H9 (cell line): Measurements from ENCODE around the gene ADARB2. TPM values are rescaled to one million over a fixed set of nuclear protein-coding genes. Genes with fewer than 3 reads are reported as not detected.

Source experiments
- DNase-seq: peaks from one replicate; pipeline ENCODE4 v3.0.0-alpha.2; 2017
- H2AFZ ChIP-seq: one replicate; pipeline ENCODE4 v1.6.1; 2013; ENCODE audit warnings: mild to moderate bottlenecking, low read length, control low read depth, moderate library complexity
- H2AK5ac ChIP-seq: 2 replicates; pipeline ENCODE4 v1.6.1; 2013; ENCODE audit warnings: low read length, control low read depth, mixed read lengths; ENCODE audit not compliant: insufficient read length
- H2BK120ac ChIP-seq: one replicate; pipeline ENCODE4 v1.6.1; 2013; ENCODE audit warnings: low read depth, mild to moderate bottlenecking, low read length, control low read depth, inconsistent platforms; ENCODE audit not compliant: poor library complexity, severe bottlenecking
- H2BK12ac ChIP-seq: 2 replicates; pipeline ENCODE4 v1.6.1; 2013; ENCODE audit warnings: low read length, control low read depth, mixed read lengths, low read depth; ENCODE audit not compliant: insufficient read length
- H2BK15ac ChIP-seq: 2 replicates; pipeline ENCODE4 v1.6.1; 2013; ENCODE audit warnings: low read depth, low read length, control low read depth
- H2BK20ac ChIP-seq: one replicate; pipeline ENCODE4 v1.6.1; 2013; ENCODE audit warnings: low read depth, mild to moderate bottlenecking, low read length, control low read depth, inconsistent platforms; ENCODE audit not compliant: poor library complexity, severe bottlenecking
- H2BK5ac ChIP-seq: 2 replicates; pipeline ENCODE4 v1.6.1; 2013; ENCODE audit warnings: low read length, control low read depth, mixed read lengths; ENCODE audit not compliant: insufficient read length
- H3K14ac ChIP-seq: 2 replicates; pipeline ENCODE4 v1.6.1; 2013; ENCODE audit warnings: low read length, control low read depth; ENCODE audit not compliant: insufficient read depth
- H3K18ac ChIP-seq: 2 replicates; pipeline ENCODE4 v1.6.1; 2013; ENCODE audit warnings: low read depth, mild to moderate bottlenecking, mixed read lengths, low read length, control low read depth; ENCODE audit not compliant: insufficient read length
- H3K23ac ChIP-seq: 2 replicates; pipeline ENCODE4 v1.6.1; 2013; ENCODE audit warnings: low read length, control low read depth, mixed read lengths, low read depth; ENCODE audit not compliant: insufficient read length
- H3K23me2 ChIP-seq: 2 replicates; pipeline ENCODE4 v1.6.1; 2013; ENCODE audit warnings: low read depth, mild to moderate bottlenecking, mixed read lengths, low read length, control low read depth; ENCODE audit not compliant: insufficient read length, poor library complexity, severe bottlenecking
- H3K27ac ChIP-seq: 2 replicates; pipeline ENCODE4 v1.5.1; 2013; ENCODE audit warnings: low read length, control low read depth, mixed read lengths, low read depth; ENCODE audit not compliant: insufficient read length
- H3K27me3 ChIP-seq: 2 replicates; pipeline ENCODE4 v1.6.1; 2013; ENCODE audit warnings: low read length, control low read depth, inconsistent platforms; ENCODE audit not compliant: insufficient read depth
- H3K4ac ChIP-seq: 2 replicates; pipeline ENCODE4 v1.6.1; 2013; ENCODE audit warnings: low read depth, mild to moderate bottlenecking, control low read depth, inconsistent platforms, low read length, moderate library complexity
- H3K4me1 ChIP-seq: 2 replicates; pipeline ENCODE4 v1.6.1; 2013; ENCODE audit warnings: low read length, control low read depth, inconsistent platforms; ENCODE audit not compliant: insufficient read depth
- H3K4me2 ChIP-seq: 2 replicates; pipeline ENCODE4 v1.6.1; 2013; ENCODE audit warnings: low read length, control low read depth, mixed read lengths; ENCODE audit not compliant: insufficient read length, insufficient read depth
- H3K56ac ChIP-seq: 2 replicates; pipeline ENCODE4 v1.6.1; 2013; ENCODE audit warnings: low read depth, mild to moderate bottlenecking, mixed read lengths, low read length, control low read depth; ENCODE audit not compliant: insufficient read length
- H3K79me1 ChIP-seq: 2 replicates; pipeline ENCODE4 v1.6.1; 2013; ENCODE audit warnings: low read depth, mild to moderate bottlenecking, moderate library complexity, low read length, control low read depth, inconsistent platforms; ENCODE audit not compliant: insufficient read depth, poor library complexity, severe bottlenecking
- H3K79me2 ChIP-seq: 2 replicates; pipeline ENCODE4 v1.6.1; 2013; ENCODE audit warnings: low read length, control low read depth, inconsistent platforms; ENCODE audit not compliant: insufficient read depth
- H3K9ac ChIP-seq: 2 replicates; pipeline ENCODE4 v1.6.1; 2013; ENCODE audit warnings: low read length, control low read depth, mixed read lengths; ENCODE audit not compliant: insufficient read length; ENCODE audit errors: extremely low read depth
- H3K9me3 ChIP-seq: one replicate; pipeline ENCODE4 v1.6.1; 2013; ENCODE audit warnings: low read depth, low read length, inconsistent platforms; ENCODE audit not compliant: control insufficient read depth
- H3T11ph ChIP-seq: one replicate; pipeline ENCODE4 v1.6.1; 2013; ENCODE audit warnings: mild to moderate bottlenecking, low read length, control low read depth, inconsistent platforms
- H4K20me1 ChIP-seq: one replicate; pipeline ENCODE4 v1.6.1; 2013; ENCODE audit not compliant: control insufficient read depth, insufficient read length, insufficient read depth
- H4K5ac ChIP-seq: 2 replicates; pipeline ENCODE4 v1.6.1; 2013; ENCODE audit warnings: low read depth, mild to moderate bottlenecking, mixed read lengths, low read length, control low read depth; ENCODE audit not compliant: insufficient read length
- H4K8ac ChIP-seq: replicated peaks from 2 replicates; pipeline ENCODE4 v1.6.1; 2013; ENCODE audit warnings: low read length, control low read depth, mixed read lengths, low read depth; ENCODE audit not compliant: insufficient read length
- H4K91ac ChIP-seq: 2 replicates; pipeline ENCODE4 v1.6.1; 2013; ENCODE audit warnings: low read depth, mild to moderate bottlenecking, moderate library complexity, mixed read lengths, low read length, control low read depth; ENCODE audit not compliant: insufficient read length
- H3K27ac Mint-ChIP-seq, 3 experiments: 2 replicates in 2 of 3; 3 replicates in 1 of 3; pipeline ENCODE4 v1.8.0; 2020 to 2021; ENCODE audit warnings: mixed read lengths in 3 of 3, mild to moderate bottlenecking in 1 of 3, moderate library complexity in 1 of 3
- H3K27me3 Mint-ChIP-seq: 2 replicates; pipeline ENCODE4 v1.8.0; 2021; ENCODE audit warnings: low read depth, mild to moderate bottlenecking, moderate library complexity, mixed read lengths
- H3K36me3 Mint-ChIP-seq, 3 experiments: 2 replicates in 2 of 3; 3 replicates in 1 of 3; pipeline ENCODE4 v1.8.0; 2020 to 2021; ENCODE audit warnings: low read depth in 3 of 3, mixed read lengths in 3 of 3; ENCODE audit not compliant: insufficient read depth in 1 of 3
- H3K4me1 Mint-ChIP-seq, 2 experiments: 2 replicates each; pipeline ENCODE4 v1.8.0; 2020; ENCODE audit warnings: mixed read lengths in 2 of 2
- H3K4me3 Mint-ChIP-seq, 2 experiments: 2 replicates in 1 of 2; 3 replicates in 1 of 2; pipeline ENCODE4 v1.8.0; 2020 to 2021; ENCODE audit warnings: mild to moderate bottlenecking in 2 of 2, mixed read lengths in 2 of 2, moderate library complexity in 1 of 2
- H3K9me3 Mint-ChIP-seq, 2 experiments: 2 replicates in 1 of 2; 3 replicates in 1 of 2; pipeline ENCODE4 v1.8.0; 2020; ENCODE audit warnings: mild to moderate bottlenecking in 2 of 2, mixed read lengths in 2 of 2, moderate library complexity in 1 of 2
- CTCF ChIP-seq: fragments of 200-600 bp; sonication (generic); conservative IDR thresholded peaks from 3 replicates; pipeline ENCODE4 v1.8.0; 2021; ENCODE audit warnings: antibody characterized with exemption, mild to moderate bottlenecking
- WGBS: extraction: QIAGEN DNeasy Blood & Tissue Kit; methylation state at CpG from one replicate; pipeline ENCODE4 v1.1.7; 2013; ENCODE audit warnings: missing lambda C conversion rate, low lambda C conversion rate, mixed read lengths; ENCODE audit not compliant: insufficient read length; ENCODE audit errors: extremely low coverage; 5-methylcytosine and 5-hydroxymethylcytosine counted together
- total RNA-seq: library from RNA; stranded (reverse); gene quantifications from 2 replicates; pipeline ENCODE4 v1.2.1, GENCODE V29; 2021

Gene ADARB2
- total RNA-seq, 1 experiment from 2014 or later: 0.87 TPM

DNA sequence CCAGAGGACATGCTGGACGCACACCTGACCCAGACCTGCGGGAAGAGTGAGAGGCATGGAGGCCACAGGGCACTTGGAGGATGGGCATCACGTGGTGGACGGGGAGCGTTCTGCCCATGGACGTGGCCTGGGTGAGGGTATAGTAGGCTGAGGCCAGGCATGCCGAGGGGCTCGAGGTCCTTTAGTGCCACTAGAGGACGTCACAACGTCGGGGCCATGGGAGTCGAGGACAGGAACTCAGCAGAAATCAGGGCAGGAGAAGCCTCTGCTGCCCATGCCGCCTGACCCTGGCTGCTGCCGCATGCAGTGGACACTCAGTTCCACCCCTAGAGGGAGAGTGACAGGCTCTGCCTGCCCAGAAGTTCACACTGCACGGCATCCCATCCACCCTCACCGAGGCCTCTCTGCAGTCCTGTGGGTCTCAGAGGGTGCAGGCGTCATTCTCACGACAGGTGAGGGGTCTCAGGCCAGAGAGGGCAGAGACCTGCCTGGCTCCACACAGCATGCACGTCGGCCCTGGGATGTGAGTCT lies 198.7 kb downstream of the ADARB2 start:
- Mint-ChIP-seq H3K27me3 (no peaks in the 10 kb centered on the region), H3K27ac (no peak overlapping the region), H3K4me1 (no peaks in the 10 kb centered on the region), H3K9me3 (no peaks in the 10 kb centered on the region), H3K4me3 (no peak overlapping the region), H3K36me3 (no peaks in the 10 kb centered on the region)
- Histone ChIP-seq H3K4me2 (no peak overlapping the region), H4K5ac (no peak overlapping the region), H3K27me3 (no peaks in the 10 kb centered on the region), H2BK5ac (no peak overlapping the region), H3T11ph (no peak overlapping the region), H4K20me1 (no peaks in the 10 kb centered on the region), H2AFZ (no peak overlapping the region), H3K79me2 (no peaks in the 10 kb centered on the region), H3K4ac (no peak overlapping the region), H2BK20ac (no peak overlapping the region), H3K9ac (no peak overlapping the region), H3K56ac (no peak overlapping the region), H2BK120ac (no peak overlapping the region), H3K79me1 (no peaks in the 10 kb centered on the region), H3K4me1 (no peaks in the 10 kb centered on the region), H3K18ac (no peak overlapping the region), H3K9me3 (no peaks in the 10 kb centered on the region), H3K23me2 (no peaks in the 10 kb centered on the region), H2BK12ac (no peak overlapping the region), H3K23ac (no peak overlapping the region), H3K14ac (no peak overlapping the region; the same call in 1 of the 2 replicates), H3K27ac (no peak overlapping the region), H4K8ac (no peak overlapping the region), H4K91ac (no peak overlapping the region), H2BK15ac (no peak overlapping the region), H2AK5ac (no peak overlapping the region)
- WGBS: no CpG with 5 or more reads among the region's 20 CpGs
- DNase-seq: no peak
- TF ChIP-seq CTCF: no peak
